KMS-11 (cell line): Measurements from ENCODE around the gene TPP2.

Experiments used
- H2AFZ ChIP-seq: fragments of 200-600 bp; sonication (generic); 2 replicates; pipeline ENCODE4 v1.6.1; 2016; ENCODE audit warnings: antibody characterized with exemption, mixed run types, low read depth
- H3K27ac ChIP-seq: fragments of 200-600 bp; sonication (generic); 2 replicates; pipeline ENCODE4 v1.6.1; 2016; ENCODE audit warnings: mild to moderate bottlenecking, mixed run types
- H3K27me3 ChIP-seq: fragments of 200-600 bp; sonication (generic); 2 replicates; pipeline ENCODE4 v1.6.1; 2017; ENCODE audit warnings: mild to moderate bottlenecking, low read depth, mixed run types, moderate library complexity; ENCODE audit not compliant: insufficient read depth
- H3K36me3 ChIP-seq: fragments of 200-600 bp; sonication (generic); 2 replicates; pipeline ENCODE4 v1.6.1; 2017; ENCODE audit warnings: mild to moderate bottlenecking, mixed run types; ENCODE audit not compliant: insufficient read depth
- H3K4me1 ChIP-seq: fragments of 200-600 bp; sonication (generic); 2 replicates; pipeline ENCODE4 v1.6.1; 2016; ENCODE audit warnings: mild to moderate bottlenecking, low read depth, mixed run types; ENCODE audit not compliant: poor library complexity, severe bottlenecking
- H3K4me2 ChIP-seq: fragments of 200-600 bp; sonication (generic); 2 replicates; pipeline ENCODE4 v1.7.0; 2016; ENCODE audit warnings: mild to moderate bottlenecking, mixed run types
- H3K4me3 ChIP-seq: fragments of 200-600 bp; sonication (generic); IDR thresholded peaks from 2 replicates; pipeline ENCODE4 v1.6.1; 2017; ENCODE audit warnings: low read depth, low read length, mixed read lengths; ENCODE audit not compliant: insufficient read depth
- H3K79me2 ChIP-seq: fragments of 200-600 bp; sonication (generic); 2 replicates; pipeline ENCODE4 v1.6.1; 2016; ENCODE audit warnings: low read depth, mixed run types; ENCODE audit not compliant: insufficient read depth
- H3K9ac ChIP-seq: fragments of 200-600 bp; sonication (generic); 2 replicates; pipeline ENCODE4 v1.6.1; 2016; ENCODE audit warnings: mild to moderate bottlenecking, mixed run types
- H4K20me1 ChIP-seq: fragments of 200-600 bp; sonication (generic); 2 replicates; pipeline ENCODE4 v1.6.1; 2016; ENCODE audit warnings: mild to moderate bottlenecking, mixed run types; ENCODE audit not compliant: insufficient read depth
- TF ChIP-seq, protein P1 (sequence below): fragments of 200-600 bp; sonication (generic); conservative IDR thresholded peaks from 2 replicates; pipeline ENCODE4 v1.6.1; 2017; ENCODE audit warnings: low read depth, mild to moderate bottlenecking, antibody characterized with exemption, low read length, moderate library complexity, mixed read lengths

The TPP2 gene

DNA sequence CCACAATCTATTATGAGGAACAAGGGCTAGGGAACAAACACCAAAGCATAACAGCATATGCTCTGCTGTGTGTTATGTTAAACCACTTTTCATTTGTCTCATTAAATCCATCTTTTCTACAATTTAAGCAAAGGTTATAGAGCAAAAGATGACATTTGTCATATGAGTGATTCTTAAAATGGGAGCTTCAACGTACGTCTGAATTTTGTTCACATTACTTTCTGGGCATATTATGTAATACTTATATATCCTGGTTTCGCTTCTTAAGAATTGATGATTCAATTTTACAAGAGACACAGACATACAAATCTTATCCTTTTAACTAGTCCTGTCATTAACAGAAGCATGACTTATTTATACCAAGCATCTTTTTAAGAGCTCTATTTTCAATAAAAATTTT is 3.3 kb upstream of the TPP2 start:
- peaks cover 25% of the 10 kb centered on the region for H3K79me2 ChIP-seq
- peaks cover 5% of the 10 kb centered on the region; the same call in 1 of the 2 replicates for H4K20me1 ChIP-seq
- H3K4me1 ChIP-seq: peaks cover 32% of the 10 kb centered on the region
- H3K9ac ChIP-seq: no peak overlapping the region
- H3K27me3 ChIP-seq: no peaks in the 10 kb centered on the region
- H3K27ac ChIP-seq: no peak overlapping the region
- H3K4me3 ChIP-seq: no peak overlapping the region
- TF ChIP-seq, protein P1, sequence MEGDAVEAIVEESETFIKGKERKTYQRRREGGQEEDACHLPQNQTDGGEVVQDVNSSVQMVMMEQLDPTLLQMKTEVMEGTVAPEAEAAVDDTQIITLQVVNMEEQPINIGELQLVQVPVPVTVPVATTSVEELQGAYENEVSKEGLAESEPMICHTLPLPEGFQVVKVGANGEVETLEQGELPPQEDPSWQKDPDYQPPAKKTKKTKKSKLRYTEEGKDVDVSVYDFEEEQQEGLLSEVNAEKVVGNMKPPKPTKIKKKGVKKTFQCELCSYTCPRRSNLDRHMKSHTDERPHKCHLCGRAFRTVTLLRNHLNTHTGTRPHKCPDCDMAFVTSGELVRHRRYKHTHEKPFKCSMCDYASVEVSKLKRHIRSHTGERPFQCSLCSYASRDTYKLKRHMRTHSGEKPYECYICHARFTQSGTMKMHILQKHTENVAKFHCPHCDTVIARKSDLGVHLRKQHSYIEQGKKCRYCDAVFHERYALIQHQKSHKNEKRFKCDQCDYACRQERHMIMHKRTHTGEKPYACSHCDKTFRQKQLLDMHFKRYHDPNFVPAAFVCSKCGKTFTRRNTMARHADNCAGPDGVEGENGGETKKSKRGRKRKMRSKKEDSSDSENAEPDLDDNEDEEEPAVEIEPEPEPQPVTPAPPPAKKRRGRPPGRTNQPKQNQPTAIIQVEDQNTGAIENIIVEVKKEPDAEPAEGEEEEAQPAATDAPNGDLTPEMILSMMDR: no peak
- H2AFZ ChIP-seq: no peak overlapping the region
- H3K4me2 ChIP-seq: no peak overlapping the region
- H3K36me3 ChIP-seq: no peaks in the 10 kb centered on the region

DNA sequence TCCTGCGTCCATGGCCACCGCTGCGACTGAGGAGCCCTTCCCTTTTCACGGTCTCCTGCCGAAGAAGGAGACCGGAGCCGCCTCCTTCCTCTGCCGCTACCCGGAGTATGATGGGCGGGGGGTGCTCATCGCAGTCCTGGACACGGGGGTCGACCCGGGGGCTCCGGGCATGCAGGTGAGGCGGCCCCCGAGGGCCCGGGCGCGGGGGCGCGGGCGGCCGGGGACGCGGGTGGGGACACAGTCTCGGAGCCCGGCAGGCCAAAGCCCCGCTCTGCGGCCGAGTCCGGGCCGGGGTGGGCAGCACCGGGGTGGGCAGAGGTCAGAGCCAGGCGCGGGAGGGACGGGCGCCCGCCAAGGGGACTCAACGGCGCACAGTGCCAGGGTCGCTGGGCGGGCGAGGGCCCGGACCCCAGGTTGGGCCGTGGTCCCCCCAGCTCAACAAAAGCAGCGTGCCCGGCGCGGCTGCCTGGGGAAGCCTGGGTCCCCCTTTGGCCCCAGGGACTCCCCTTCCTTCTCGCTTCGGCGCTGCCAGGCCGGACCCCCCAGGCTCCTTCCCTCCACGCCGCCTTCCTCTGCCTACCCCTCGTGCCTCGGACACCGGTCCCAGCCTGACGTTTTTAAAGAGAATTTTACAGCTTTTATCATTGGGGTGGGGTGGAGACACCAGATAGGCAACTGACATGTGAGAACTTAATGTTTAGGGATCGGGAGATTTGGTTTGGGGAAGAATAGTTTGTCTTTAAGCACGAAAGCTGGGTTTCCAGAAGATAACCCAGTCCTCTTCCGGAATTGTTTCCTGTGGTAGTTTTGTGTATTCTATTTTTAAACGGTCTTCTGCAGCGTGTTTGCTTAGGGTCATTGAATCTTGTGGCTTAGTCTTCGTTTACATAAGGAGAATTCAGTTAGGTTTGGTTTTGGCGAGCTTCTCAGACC is 509 bp downstream of the TPP2 start:
- H3K27me3 ChIP-seq: no peaks in the 10 kb centered on the region
- peak overlapping the region; percentile 50 for H3K27ac ChIP-seq
- peaks cover 14% of the 10 kb centered on the region; the same call in 1 of the 2 replicates for H4K20me1 ChIP-seq
- H2AFZ ChIP-seq: peak overlapping the region; percentile 34; the same call in 1 of the 2 replicates
- peak overlapping the region; percentile 87 for H3K9ac ChIP-seq
- H3K79me2 ChIP-seq: peaks cover 62% of the 10 kb centered on the region
- TF ChIP-seq, protein P1: no peak
- peak overlapping the region; percentile 96 for H3K4me2 ChIP-seq
- H3K36me3 ChIP-seq: no peaks in the 10 kb centered on the region
- no peak overlapping the region for H3K4me3 ChIP-seq
- peaks cover 45% of the 10 kb centered on the region for H3K4me1 ChIP-seq

DNA sequence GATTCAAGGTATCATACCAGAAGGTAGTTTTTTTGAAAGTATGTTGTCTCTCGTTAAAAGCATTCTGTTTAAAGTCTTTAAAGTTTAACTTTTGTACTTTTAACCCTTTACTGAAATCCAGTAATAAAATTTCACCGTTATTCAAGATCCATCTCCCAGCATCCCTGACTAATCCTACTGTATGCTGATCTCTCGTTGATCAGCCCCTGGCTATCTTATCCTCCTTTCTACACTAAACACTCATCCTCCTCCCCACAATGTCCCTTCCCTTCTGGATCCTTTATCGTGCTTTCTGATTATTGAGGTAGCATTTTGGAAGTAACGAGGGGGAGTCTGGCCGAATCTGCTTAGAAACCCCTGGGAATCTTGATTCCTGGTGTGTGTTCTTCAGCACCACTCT is 1.3 kb downstream of the TPP2 start:
- H4K20me1 ChIP-seq: peaks cover 14% of the 10 kb centered on the region; the same call in 1 of the 2 replicates
- H3K9ac ChIP-seq: peak overlapping the region; percentile 87; the same call in 1 of the 2 replicates
- H3K27me3 ChIP-seq: no peaks in the 10 kb centered on the region
- peak overlapping the region; percentile 96 for H3K4me2 ChIP-seq
- H3K4me3 ChIP-seq: no peak overlapping the region
- H2AFZ ChIP-seq: no peak overlapping the region
- H3K36me3 ChIP-seq: no peaks in the 10 kb centered on the region
- peaks cover 39% of the 10 kb centered on the region for H3K4me1 ChIP-seq
- TF ChIP-seq, protein P1: no peak
- H3K79me2 ChIP-seq: peaks cover 70% of the 10 kb centered on the region
- H3K27ac ChIP-seq: peak overlapping the region; percentile 50; the same call in 1 of the 2 replicates

DNA sequence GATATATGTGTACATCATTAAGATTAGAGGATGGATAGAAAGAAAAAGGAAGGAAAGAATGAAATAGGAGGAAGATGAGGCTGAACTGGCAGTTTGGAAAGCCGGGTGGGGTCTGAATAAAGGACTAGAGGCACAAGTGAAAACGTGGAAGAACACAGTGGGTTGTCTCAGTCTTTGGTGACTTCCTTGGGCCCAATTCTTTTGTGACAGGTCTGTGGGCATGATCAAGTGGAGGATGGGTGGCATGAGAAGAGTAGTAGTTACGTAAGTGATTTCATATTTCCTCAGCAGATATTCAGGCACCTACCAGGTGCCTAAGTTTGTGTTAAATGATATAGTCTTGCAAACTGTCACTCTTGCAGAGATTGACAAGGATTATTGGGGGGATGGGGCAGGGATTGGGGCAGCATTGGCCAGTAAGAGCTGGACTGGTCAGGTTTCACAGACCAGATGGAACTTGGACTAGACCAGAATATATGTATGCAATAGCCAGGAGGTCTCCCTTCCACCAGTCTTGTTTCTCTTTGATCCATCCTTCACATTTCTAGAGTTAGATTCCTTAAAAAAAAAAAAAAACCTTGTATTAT is 2.7 kb downstream of the TPP2 start:
- TF ChIP-seq, protein P1: no peak
- peak overlapping the region; percentile 96 for H3K4me2 ChIP-seq
- no peak overlapping the region for H3K9ac ChIP-seq
- no peak overlapping the region for H3K4me3 ChIP-seq
- H3K27ac ChIP-seq: no peak overlapping the region
- peaks cover 83% of the 10 kb centered on the region for H3K79me2 ChIP-seq
- H4K20me1 ChIP-seq: peaks cover 14% of the 10 kb centered on the region; the same call in 1 of the 2 replicates
- no peaks in the 10 kb centered on the region for H3K27me3 ChIP-seq
- H3K36me3 ChIP-seq: no peaks in the 10 kb centered on the region
- H2AFZ ChIP-seq: no peak overlapping the region
- H3K4me1 ChIP-seq: peaks cover 33% of the 10 kb centered on the region
